22Rv1 (cell line): ENCODE results near the gene SLC16A13.
A peak's percentile ranks its signal among the peaks of the same experiment; 100 is the strongest.
"Not testable (repeated sequence)": the region's sequence is repeated elsewhere in the genome, so short reads cannot be mapped to it uniquely, and the experiment has no call there.

Source experiments
- H3K27ac ChIP-seq: fragments of 450-650 bp; 2 replicates; pipeline ENCODE4 v1.5.1; 2017
- CTCF ChIP-seq: fragments of 450-650 bp; IDR thresholded peaks from 2 replicates; pipeline ENCODE4 v1.5.1; 2017; ENCODE audit warnings: mild to moderate bottlenecking
- ZFX ChIP-seq: fragments of 450-650 bp; IDR thresholded peaks from 2 replicates; pipeline ENCODE4 v1.6.1; 2017; ENCODE audit warnings: antibody characterized with exemption, borderline replicate concordance

The SLC16A13 gene

GRCh38 chr17:7035591-7036368 lies at the start of gene SLC16A13:
SLC16A13 (plus strand) TSS chr17:7036015; CDS start chr17:7036383, 368 bp downstream.
- peak within 1 kb of the TSS; percentile 64 for H3K27ac ChIP-seq
- no peak; the same call in 1 of the 2 replicates for TF ChIP-seq CTCF
- no peak for TF ChIP-seq ZFX

GRCh38 chr17:6986676-6987075 lies 49.1 kb upstream of the SLC16A13 start:
- H3K27ac ChIP-seq, result no peak overlapping the region
- TF ChIP-seq CTCF (no peak), ZFX (no peak)

GRCh38 chr17:6989779-6990178 lies 46.0 kb upstream of the SLC16A13 start:
- no peak overlapping the region for H3K27ac ChIP-seq
- TF ChIP-seq ZFX (no peak), CTCF (no peak)

- H3K27ac ChIP-seq, result not testable (repeated sequence)
Observed at GRCh38 chr17:6993613-6994056, 42.2 kb upstream of the SLC16A13 start.

- no peak for TF ChIP-seq CTCF
- TF ChIP-seq ZFX, result no peak
Observed at GRCh38 chr17:6994118-6994598, 41.7 kb upstream of the SLC16A13 start.

GRCh38 chr17:6994666-6995256 lies 41.1 kb upstream of the SLC16A13 start:
- TF ChIP-seq CTCF, result no peak
- TF ChIP-seq ZFX, result no peak

More at GRCh38 chr17:6994118-6994598, 41.7 kb upstream of the SLC16A13 start:
- no peak overlapping the region for H3K27ac ChIP-seq

GRCh38 chr17:6995500-6996255 lies 40.1 kb upstream of the SLC16A13 start, which contains the start of gene ALOX12:
ALOX12 (plus strand) TSS chr17:6996049; CDS start chr17:6996118, 69 bp downstream.
- H3K27ac ChIP-seq, result no peak within 1 kb of the TSS
- TF ChIP-seq CTCF (no peak), ZFX (no peak)

More at GRCh38 chr17:6994666-6995256, 41.1 kb upstream of the SLC16A13 start:
- no peak overlapping the region for H3K27ac ChIP-seq
